Breast epithelium (tissue), 4 donors: ENCODE measurements around the gene ALG2. TPM values are rescaled to one million over a fixed set of nuclear protein-coding genes. Genes with fewer than 3 reads are reported as not detected.

Experiments
- DNase-seq, 2 donors: peaks; one replicate each; pipeline ENCODE4 v3.0.0-alpha.2; 2019; ENCODE audit warnings: low spot score in 2 of 2
- H3K27ac ChIP-seq, 2 donors: fragments of 200-600 bp; sonication (generic) in 1 of 2; one replicate each; pipeline ENCODE4 v1.5.1; 2016 to 2019; ENCODE audit warnings: mild to moderate bottlenecking in 1 of 2
- H3K27me3 ChIP-seq, 2 donors: fragments of 200-600 bp; sonication (generic) in 1 of 2; one replicate each; pipeline versions ENCODE4 v1.5.1 to v1.6.0; 2017 to 2019; ENCODE audit warnings: control low read depth in 1 of 2, mild to moderate bottlenecking in 1 of 2
- H3K36me3 ChIP-seq: fragments of 200-600 bp; one replicate; pipeline ENCODE4 v1.5.1; 2019
- H3K4me1 ChIP-seq, 2 donors: fragments of 200-600 bp; sonication (generic); one replicate each; pipeline ENCODE4 v1.5.1; 2016 to 2019; ENCODE audit warnings: control low read depth in 1 of 2
- H3K4me3 ChIP-seq, 3 donors: fragments of 200-600 bp; sonication (generic); 1 replicate in 2 of 3; 2 replicates in 1 of 3; pipeline ENCODE4 v1.5.1; 2016 to 2019; ENCODE audit warnings: mild to moderate bottlenecking in 3 of 3, moderate library complexity in 2 of 3
- H3K9me3 ChIP-seq, 2 donors: fragments of 200-600 bp; sonication (generic) in 1 of 2; one replicate each; pipeline ENCODE4 v1.5.1; 2016 to 2019; ENCODE audit warnings: control low read depth in 1 of 2
- POLR2A ChIP-seq: fragments of 450-650 bp; IDR thresholded peaks from one replicate; pipeline ENCODE4 v1.6.1; 2016; ENCODE audit warnings: antibody characterized with exemption, mild to moderate bottlenecking, moderate library complexity
- POLR2AphosphoS5 ChIP-seq, 3 donors: sonication (generic); formaldehyde crosslinking; IDR thresholded peaks; one replicate each; pipeline ENCODE4 v1.6.1; 2017; ENCODE audit warnings: antibody characterized with exemption in 3 of 3
- intact Hi-C: fragments of 100-400 bp; cut with DNase I; formaldehyde crosslinking; loops from one replicate; pipeline ENCODE4 v1.15.1; 2023; ENCODE audit warnings: low total_unique reads
- total RNA-seq, 3 donors: library from RNA; depleted of rRNA; stranded (reverse); fragments of >200 nt; gene quantifications; one replicate each; pipeline ENCODE4 v1.1.0, GENCODE V29; 2016
- TF ChIP-seq, protein P1 (sequence below), 3 donors: fragments of 450-650 bp; IDR thresholded peaks; one replicate each; pipeline ENCODE4 v1.5.1; 2016 to 2017; ENCODE audit warnings: antibody characterized with exemption in 3 of 3, mild to moderate bottlenecking in 3 of 3, moderate library complexity in 3 of 3

The ALG2 gene
- total RNA-seq, 3 donors from 2014 or later = 30.2 to 44.5 (median 40.3) TPM

DNA sequence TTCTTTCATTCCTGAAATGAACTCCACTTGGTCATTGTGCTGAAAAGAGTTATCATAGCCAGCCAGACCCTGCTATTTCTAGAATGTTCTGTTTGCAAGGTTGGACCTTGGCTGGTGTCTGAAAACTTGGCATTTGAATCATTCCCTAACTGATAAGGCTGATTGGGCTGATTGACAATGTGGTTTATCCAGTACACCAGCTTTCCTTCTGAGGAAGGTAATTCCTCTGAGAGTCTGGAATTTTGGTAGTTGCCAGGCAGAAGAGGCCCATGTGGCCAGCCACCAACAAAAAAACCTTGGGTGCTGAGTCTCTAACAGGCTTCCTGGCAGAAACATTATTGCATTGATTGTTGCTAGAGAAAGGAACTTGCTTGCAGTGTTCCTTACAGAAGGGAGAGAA, 15.6 kb upstream of the ALG2 start:
- Histone ChIP-seq H3K4me1 (no peaks in the 10 kb centered on the region), H3K36me3 (no peaks in the 10 kb centered on the region), H3K27ac (no peak overlapping the region), H3K9me3 (no peaks in the 10 kb centered on the region), H3K4me3 (no peak overlapping the region), H3K27me3 (no peaks in the 10 kb centered on the region)
- intact Hi-C loops = no loop called here
- TF ChIP-seq POLR2A (no peak), POLR2AphosphoS5 (IDR thresholded peaks at IDR 0.05) (no peak)
- TF ChIP-seq, protein P1, sequence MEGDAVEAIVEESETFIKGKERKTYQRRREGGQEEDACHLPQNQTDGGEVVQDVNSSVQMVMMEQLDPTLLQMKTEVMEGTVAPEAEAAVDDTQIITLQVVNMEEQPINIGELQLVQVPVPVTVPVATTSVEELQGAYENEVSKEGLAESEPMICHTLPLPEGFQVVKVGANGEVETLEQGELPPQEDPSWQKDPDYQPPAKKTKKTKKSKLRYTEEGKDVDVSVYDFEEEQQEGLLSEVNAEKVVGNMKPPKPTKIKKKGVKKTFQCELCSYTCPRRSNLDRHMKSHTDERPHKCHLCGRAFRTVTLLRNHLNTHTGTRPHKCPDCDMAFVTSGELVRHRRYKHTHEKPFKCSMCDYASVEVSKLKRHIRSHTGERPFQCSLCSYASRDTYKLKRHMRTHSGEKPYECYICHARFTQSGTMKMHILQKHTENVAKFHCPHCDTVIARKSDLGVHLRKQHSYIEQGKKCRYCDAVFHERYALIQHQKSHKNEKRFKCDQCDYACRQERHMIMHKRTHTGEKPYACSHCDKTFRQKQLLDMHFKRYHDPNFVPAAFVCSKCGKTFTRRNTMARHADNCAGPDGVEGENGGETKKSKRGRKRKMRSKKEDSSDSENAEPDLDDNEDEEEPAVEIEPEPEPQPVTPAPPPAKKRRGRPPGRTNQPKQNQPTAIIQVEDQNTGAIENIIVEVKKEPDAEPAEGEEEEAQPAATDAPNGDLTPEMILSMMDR (IDR thresholded peaks at IDR 0.05) = no peak
- DNase-seq = no peak

DNA sequence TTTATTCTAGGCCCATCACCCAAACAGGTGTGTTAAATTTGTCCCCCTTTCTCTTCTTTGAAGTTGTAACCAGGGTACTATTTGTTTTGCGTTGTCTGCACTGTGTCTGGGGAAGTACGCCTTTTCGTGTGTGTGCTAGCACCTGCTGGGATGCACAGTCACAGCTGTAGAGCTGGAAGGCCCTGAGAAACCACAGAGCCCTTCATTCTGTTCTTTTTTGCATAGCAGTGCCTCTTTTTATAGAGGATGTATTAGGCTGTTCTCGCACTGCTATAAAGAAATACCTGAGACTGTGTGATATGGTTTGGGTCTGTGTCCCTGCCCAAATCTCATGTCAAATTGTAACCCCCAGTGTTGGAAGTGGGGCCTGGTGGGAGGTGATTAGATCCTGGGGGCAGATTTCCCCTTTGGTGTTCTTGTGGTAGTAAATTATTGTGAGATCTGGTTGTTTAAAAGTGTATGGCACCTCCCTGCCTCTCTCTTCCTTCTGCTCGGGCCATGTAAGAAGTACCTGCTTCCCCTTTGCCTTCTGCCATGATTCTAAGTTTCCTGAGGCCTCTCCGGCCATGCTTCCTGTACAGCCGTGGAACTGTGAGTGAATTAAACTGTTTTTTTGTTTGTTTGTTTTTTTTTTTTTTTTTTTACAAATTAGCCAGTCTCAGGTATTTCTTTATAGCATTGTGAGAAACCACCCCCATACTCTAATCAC, 14.3 kb upstream of the ALG2 start:
- Histone ChIP-seq H3K36me3 (no peaks in the 10 kb centered on the region), H3K27me3 (no peaks in the 10 kb centered on the region), H3K9me3 (no peaks in the 10 kb centered on the region), H3K4me1 (no peaks in the 10 kb centered on the region), H3K4me3 (no peak overlapping the region), H3K27ac (no peak overlapping the region)
- DNase-seq = no peak
- intact Hi-C loops = no loop called here
- TF ChIP-seq POLR2AphosphoS5 (IDR thresholded peaks at IDR 0.05) (no peak), POLR2A (no peak)
- TF ChIP-seq, protein P1 (IDR thresholded peaks at IDR 0.05) = no peak

DNA sequence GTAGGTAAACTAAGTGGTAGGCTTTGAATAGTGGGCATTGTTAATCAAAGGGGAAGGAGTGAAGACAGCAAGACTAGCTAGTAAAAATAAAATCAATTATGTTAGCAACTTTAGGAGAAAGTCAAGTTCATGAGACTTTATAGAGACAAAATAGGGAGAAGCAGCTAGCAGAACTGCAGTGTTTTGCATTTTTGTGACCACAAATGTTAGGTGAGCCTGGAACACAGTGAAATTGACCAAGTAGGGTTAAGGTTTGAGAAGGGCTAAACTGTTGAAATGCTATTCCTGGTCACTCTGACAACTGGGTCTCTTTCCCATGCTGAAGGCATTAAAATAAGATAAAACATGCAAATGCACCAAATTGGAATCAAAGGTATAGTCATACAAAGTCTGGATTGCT, 13.3 kb upstream of the ALG2 start:
- no peaks in the 10 kb centered on the region for H3K9me3 ChIP-seq
- H3K4me1 ChIP-seq = no peaks in the 10 kb centered on the region
- no peak overlapping the region for H3K27ac ChIP-seq
- intact Hi-C loops = no loop called here
- H3K27me3 ChIP-seq = no peaks in the 10 kb centered on the region
- no peak for TF ChIP-seq POLR2AphosphoS5 (IDR thresholded peaks at IDR 0.05)
- TF ChIP-seq, protein P1 (IDR thresholded peaks at IDR 0.05) = no peak
- TF ChIP-seq POLR2A = no peak
- no peak overlapping the region for H3K4me3 ChIP-seq
- H3K36me3 ChIP-seq = no peaks in the 10 kb centered on the region
- no peak for DNase-seq

DNA sequence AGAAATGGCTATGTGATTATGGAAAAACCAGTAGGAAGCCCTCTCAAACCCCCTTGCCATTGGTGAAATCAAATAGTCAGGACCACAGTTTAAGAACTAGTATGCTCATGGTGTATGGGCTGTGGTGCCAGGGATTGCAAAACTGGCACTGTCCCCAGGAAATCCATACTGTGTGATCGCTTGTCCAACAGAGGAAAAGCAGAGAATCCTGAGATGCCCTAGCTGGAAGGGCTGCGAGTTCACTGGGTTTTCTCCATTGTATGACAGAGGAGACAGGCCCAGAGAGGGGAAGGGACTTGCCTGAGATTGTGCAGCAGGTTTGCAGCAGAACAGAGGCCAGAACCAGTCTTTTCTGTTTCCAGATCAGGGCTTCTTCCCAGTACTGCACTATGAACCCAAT, 12.9 kb upstream of the ALG2 start:
- no peak for DNase-seq
- Histone ChIP-seq H3K9me3 (no peaks in the 10 kb centered on the region), H3K27ac (no peak overlapping the region), H3K4me1 (no peaks in the 10 kb centered on the region), H3K4me3 (no peak overlapping the region), H3K36me3 (no peaks in the 10 kb centered on the region), H3K27me3 (no peaks in the 10 kb centered on the region)
- no peak for TF ChIP-seq POLR2A
- intact Hi-C loops = no loop called here

DNA sequence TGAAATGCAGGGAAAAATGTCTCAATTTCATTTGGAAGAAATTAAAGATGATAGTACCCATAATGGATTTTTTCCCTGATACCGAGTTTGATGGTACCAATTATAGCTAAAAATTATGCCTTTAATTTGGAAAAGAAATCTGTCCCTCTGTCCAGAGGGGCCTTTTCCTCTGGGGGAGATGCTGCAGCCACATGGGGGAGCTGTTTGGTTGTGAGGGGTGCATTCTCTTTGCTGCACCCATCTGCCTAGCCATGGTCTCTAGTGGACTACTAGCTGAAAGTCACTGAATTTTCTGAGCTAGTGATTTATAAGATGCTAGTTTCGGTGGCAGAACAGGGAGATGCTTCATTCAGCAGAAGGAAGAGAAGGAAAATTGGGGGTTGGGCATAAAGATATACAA, 10.0 kb upstream of the ALG2 start:
- DNase-seq = no peak
- Histone ChIP-seq H3K27ac (no peak overlapping the region), H3K4me1 (no peaks in the 10 kb centered on the region), H3K27me3 (no peaks in the 10 kb centered on the region), H3K4me3 (no peak overlapping the region), H3K36me3 (no peaks in the 10 kb centered on the region), H3K9me3 (no peaks in the 10 kb centered on the region)
- intact Hi-C loops = no loop called here
- no peak for TF ChIP-seq POLR2A
- TF ChIP-seq POLR2AphosphoS5 (IDR thresholded peaks at IDR 0.05) = no peak
- TF ChIP-seq, protein P1 (IDR thresholded peaks at IDR 0.05) = no peak
